Spleen (tissue), 11 donors: ENCODE measurements around the gene DEPP1. TPM values are rescaled to one million over a fixed set of nuclear protein-coding genes. Genes with fewer than 3 reads are reported as not detected.

ENCODE experiments used
- DNase-seq: peaks from one replicate; pipeline ENCODE4 v3.0.0-alpha.2; 2020
- H3K27ac ChIP-seq, 8 donors: fragments of 200-600 bp; sonication (generic) in 7 of 8; 1 replicate in 4 of 8; 2 replicates in 4 of 8; pipeline versions ENCODE4 v1.5.0 to v1.8.0; 2016 to 2021; ENCODE audit warnings: inconsistent platforms in 4 of 8, mild to moderate bottlenecking in 4 of 8, moderate library complexity in 1 of 8
- H3K27me3 ChIP-seq, 7 donors: fragments of 200-600 bp; sonication (generic) in 6 of 7; replicated peaks in 1 of 7; 1 replicate in 4 of 7; 2 replicates in 3 of 7; pipeline versions ENCODE4 v1.5.0 to v1.8.0; 2016 to 2021; ENCODE audit warnings: inconsistent platforms in 3 of 7, mild to moderate bottlenecking in 1 of 7
- H3K36me3 ChIP-seq, 6 donors: fragments of 200-600 bp; sonication (generic) in 5 of 6; 1 replicate in 4 of 6; 2 replicates in 2 of 6; pipeline versions ENCODE4 v1.5.0 to v1.8.0; 2016 to 2021; ENCODE audit warnings: inconsistent platforms in 2 of 6
- H3K4me1 ChIP-seq, 6 donors: fragments of 200-600 bp; sonication (generic) in 5 of 6; 1 replicate in 3 of 6; 2 replicates in 3 of 6; pipeline versions ENCODE4 v1.5.0 to v1.8.0; 2016 to 2021; ENCODE audit warnings: inconsistent platforms in 3 of 6
- H3K4me3 ChIP-seq, 8 donors: fragments of 200-600 bp; sonication (generic) in 7 of 8; 1 replicate in 4 of 8; 2 replicates in 4 of 8; pipeline versions ENCODE4 v1.5.0 to v1.8.0; 2016 to 2021; ENCODE audit warnings: inconsistent platforms in 4 of 8, mild to moderate bottlenecking in 4 of 8, moderate library complexity in 2 of 8
- H3K9me3 ChIP-seq, 8 donors: fragments of 200-600 bp; sonication (generic) in 7 of 8; 1 replicate in 4 of 8; 2 replicates in 4 of 8; pipeline versions ENCODE4 v1.5.0 to v1.8.0; 2016 to 2021; ENCODE audit warnings: inconsistent platforms in 4 of 8
- CTCF ChIP-seq, 11 experiments: fragments of 200-600 bp in 7 of 11; fragments of 450-650 bp in 4 of 11; sonication (generic) in 4 of 11; IDR thresholded peaks in 8 of 11; conservative IDR thresholded peaks in 3 of 11; 1 replicate in 7 of 11; 2 replicates in 4 of 11; pipeline versions ENCODE4 v1.4.0 to v1.8.0; 2016 to 2021; ENCODE audit warnings: antibody characterized with exemption in 11 of 11, inconsistent platforms in 4 of 11, mild to moderate bottlenecking in 1 of 11
- POLR2A ChIP-seq, 3 donors: fragments of 450-650 bp; IDR thresholded peaks; one replicate each; pipeline ENCODE4 v1.5.1; 2017; ENCODE audit warnings: antibody characterized with exemption in 3 of 3, mild to moderate bottlenecking in 1 of 3
- POLR2AphosphoS5 ChIP-seq, 3 donors: sonication (generic); formaldehyde crosslinking; IDR thresholded peaks; one replicate each; pipeline ENCODE4 v1.5.1; 2017; ENCODE audit warnings: antibody characterized with exemption in 3 of 3
- WGBS, 5 donors: extraction: QIAGEN DNeasy Blood & Tissue Kit in 3 of 5; methylation state at CpG; one replicate each; pipeline versions ENCODE4 v1.1.5 to v1.1.7; 2013 to 2018; 5-methylcytosine and 5-hydroxymethylcytosine counted together
- intact Hi-C: fragments of 100-400 bp; cut with DNase I; formaldehyde crosslinking; loops from one replicate; pipeline ENCODE4 v1.15.0; 2023; ENCODE audit warnings: low total_unique reads
- polyA plus RNA-seq, 3 donors: library from polyadenylated mRNA; stranded (reverse); fragments of 200-250 nt; gene quantifications; one replicate each; pipeline ENCODE4 v1.2.1, GENCODE V29; 2013
- total RNA-seq, 7 donors: library from RNA; depleted of rRNA in 3 of 7; stranded (reverse); fragments of >200 nt in 3 of 7; fragmentation: NEBNext Ultra II Directional in 4 of 7; extraction: Animal tissue kit (Norgen Biotek cat#: 25700) in 4 of 7; gene quantifications; one replicate each; pipeline versions ENCODE4 v1.1.0 to v1.2.1, GENCODE V29; 2016 to 2021
- donor health status: healthy with polysubstance abuse.
- donor health status: DM: no; HTN: no; CAD: no; lungs with moderate emphysema.
- donor health status: DM: no; HTN: no; CAD: no.
- donor health status: Bipolar disorder and iron deficiency.
- donor health status: healthy.
- donor health status: DM: no; HTN: no; CAD: no.
- donor health status: DM: yes; HTN: yes; CAD: no.

Gene DEPP1
- total and polyA plus RNA-seq, 10 donors = 9.5 to 90.1 (median 18.4) TPM

DNA sequence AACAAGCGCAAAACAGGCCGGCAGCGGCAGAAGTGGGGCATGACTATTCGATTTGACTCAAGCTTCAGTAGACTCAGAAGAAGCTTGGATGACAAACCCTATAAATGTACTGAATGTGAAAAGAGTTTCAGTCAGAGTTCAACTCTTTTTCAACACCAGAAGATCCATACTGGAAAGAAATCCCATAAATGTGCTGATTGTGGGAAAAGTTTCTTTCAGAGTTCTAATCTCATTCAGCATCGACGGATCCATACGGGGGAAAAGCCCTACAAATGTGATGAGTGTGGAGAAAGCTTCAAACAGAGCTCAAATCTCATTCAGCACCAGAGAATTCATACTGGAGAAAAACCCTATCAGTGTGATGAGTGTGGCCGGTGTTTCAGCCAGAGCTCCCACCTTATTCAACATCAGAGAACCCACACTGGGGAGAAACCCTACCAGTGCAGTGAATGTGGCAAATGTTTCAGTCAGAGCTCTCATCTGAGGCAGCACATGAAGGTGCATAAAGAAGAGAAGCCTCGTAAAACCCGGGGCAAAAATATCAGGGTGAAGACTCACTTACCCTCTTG, 24.9 kb upstream of the DEPP1 start:
- H3K27ac ChIP-seq = peak overlapping the region in 1 of 8 donors; percentile 9
- peaks cover 0 to 31% (median 18%) of the 10 kb centered on the region in 8 donors for H3K9me3 ChIP-seq
- DNase-seq = no peak
- TF ChIP-seq POLR2A (IDR thresholded peaks at IDR 0.05) (no peak), POLR2AphosphoS5 (IDR thresholded peaks at IDR 0.05) (no peak), CTCF (IDR thresholded peaks at IDR 0.05 in 8 of 11, conservative IDR thresholded peaks at IDR 0.05 in 3 of 11) (no peak)
- peaks cover 0 to 32% (median 18%) of the 10 kb centered on the region in 6 donors for H3K36me3 ChIP-seq
- no peaks in the 10 kb centered on the region for H3K27me3 ChIP-seq
- no peak overlapping the region for H3K4me3 ChIP-seq
- H3K4me1 ChIP-seq = peaks cover 17 to 68% (median 41%) of the 10 kb centered on the region in 6 donors
- 78 to 84% (median 80%) methylated on average over 10 of the region's 10 CpGs for WGBS, 5 donors
- intact Hi-C loops = no loop called here

- Histone ChIP-seq H3K36me3 (peaks cover 0 to 32% (median 18%) of the 10 kb centered on the region in 6 donors), H3K27ac (peak overlapping the region; percentile 80 to 96 (median 93)), H3K27me3 (no peaks in the 10 kb centered on the region), H3K4me1 (peaks cover 14 to 76% (median 38%) of the 10 kb centered on the region in 6 donors), H3K9me3 (peaks cover 0 to 31% (median 18%) of the 10 kb centered on the region in 8 donors), H3K4me3 (peak overlapping the region; percentile 37 to 86 (median 58))
- 14 to 17% (median 16%) methylated on average over 13 of the region's 13 CpGs for WGBS, 5 donors
- TF ChIP-seq POLR2AphosphoS5 (IDR thresholded peaks at IDR 0.05) = peak in 2 of 3 donors; percentile 50 to 63
- peak in 6 of 11 experiments; percentile 16 to 32 (median 22) for TF ChIP-seq CTCF (IDR thresholded peaks at IDR 0.05 in 8 of 11, conservative IDR thresholded peaks at IDR 0.05 in 3 of 11)
- peak in 1 of 3 donors; percentile 19 for TF ChIP-seq POLR2A (IDR thresholded peaks at IDR 0.05)
- DNase-seq = peak; percentile 89
- intact Hi-C loops = no loop called here
Observed at GRCh38 chr10:45001381-45002148, 23.0 kb upstream of the DEPP1 start.

- TF ChIP-seq POLR2A (IDR thresholded peaks at IDR 0.05) (peak in 2 of 3 donors; percentile 36 to 55), CTCF (IDR thresholded peaks at IDR 0.05 in 8 of 11, conservative IDR thresholded peaks at IDR 0.05 in 3 of 11) (peak in 5 of 11 experiments; percentile 12 to 34 (median 29)), POLR2AphosphoS5 (IDR thresholded peaks at IDR 0.05) (peak; percentile 88 to 91 (median 89))
- 0 to 2% (median 1%) methylated on average over 40 to 79 of the region's 79 CpGs for WGBS, 5 donors
- peak within 1 kb of the TSS; percentile 37 to 86 (median 58) for H3K4me3 ChIP-seq
- no peaks in the 10 kb centered on the region for H3K27me3 ChIP-seq
- peaks cover 0 to 31% (median 18%) of the 10 kb centered on the region in 6 donors for H3K36me3 ChIP-seq
- H3K27ac ChIP-seq = peak within 1 kb of the TSS; percentile 80 to 96 (median 93)
- intact Hi-C loops = no loop called here
- peak; percentile 94 for DNase-seq
- H3K4me1 ChIP-seq = peaks cover 14 to 79% (median 41%) of the 10 kb centered on the region in 6 donors
- H3K9me3 ChIP-seq = peaks cover 0 to 31% (median 18%) of the 10 kb centered on the region in 8 donors
Observed at GRCh38 chr10:45000752-45001380, 22.3 kb upstream of the DEPP1 start, which contains the start of gene ZNF22. Gene ZNF22, plus strand, starts transcription at chr10:45000923. Its CDS starts 2,446 bp downstream, at chr10:45003369.
